ENCODE results near the gene DNM3. TPM values are rescaled to one million over a fixed set of nuclear protein-coding genes. Genes with fewer than 3 reads are reported as not detected.

DNM3 gene
- total and polyA plus RNA-seq, 2 of the 8 experiments (the other 6 are each of a cell fraction or from before 2014, with no cell fraction given) = 2.0 to 8.5 TPM

DNA sequence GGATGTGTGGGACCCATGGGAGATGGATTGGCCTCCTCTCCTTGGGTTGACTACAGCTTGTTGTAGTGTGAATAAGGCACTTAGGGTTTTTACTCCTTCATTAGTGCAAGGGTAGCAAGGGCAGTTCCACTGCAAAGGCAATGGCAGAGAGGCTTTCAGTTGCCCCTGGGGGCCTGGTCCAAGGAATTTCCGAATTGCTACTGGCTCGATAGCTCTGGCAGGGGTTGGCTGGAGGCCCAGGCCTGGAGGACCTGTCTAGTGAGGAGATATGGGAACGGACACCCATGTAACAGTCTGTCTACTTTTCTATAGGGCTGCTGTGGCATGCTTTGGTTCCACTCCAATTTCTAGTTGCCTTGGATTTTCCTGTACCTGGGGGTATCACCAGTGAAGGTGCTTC is 360.3 kb downstream of the DNM3 start:
- Histone ChIP-seq H3K23ac (ENCODE audit: insufficient read length) (no peak overlapping the region), H3K9ac (replicated peaks in 1 of 4; ENCODE audit: extremely low read depth in 1 of 4, low read depth in 3 of 4, low read length in 3 of 4) (no peak overlapping the region), H3K4me2 (ENCODE audit: insufficient read depth in 1 of 2, low read depth in 2 of 2, low read length in 2 of 2) (no peak overlapping the region), H4K8ac (ENCODE audit: extremely low read depth, insufficient read depth, low read length) (no peak overlapping the region), H2BK12ac (ENCODE audit: low read depth, low read length) (no peak overlapping the region), H2BK5ac (ENCODE audit: low read depth, low read length) (no peak overlapping the region), H3K4me1 (replicated peaks in 1 of 4; ENCODE audit: control insufficient read depth in 3 of 4, insufficient read depth in 4 of 4, low read length in 3 of 4) (peaks cover 0 to 2% (median 0%) of the 10 kb centered on the region in 4 experiments; a peak in 1 of 7 replicates), H2AFZ (ENCODE audit: low read length) (no peak overlapping the region), H2BK120ac (replicated peaks; ENCODE audit: low read depth, low read length) (no peak overlapping the region), H3K27ac (ENCODE audit: low read depth, low read length) (no peak overlapping the region), H3K79me1 (ENCODE audit: low read depth, low read length) (no peaks in the 10 kb centered on the region), H2AK5ac (ENCODE audit: low read depth, low read length) (no peak overlapping the region), H3K23me2 (ENCODE audit: low read depth, low read length) (no peaks in the 10 kb centered on the region), H4K20me1 (replicated peaks in 1 of 2; ENCODE audit: control insufficient read depth in 1 of 2, insufficient read depth in 2 of 2, low read length in 2 of 2) (no peaks in the 10 kb centered on the region), H3K14ac (ENCODE audit: insufficient read length) (no peak overlapping the region), H3K4me3 (ENCODE audit: extremely low read depth in 1 of 4, insufficient read depth in 2 of 4, low read depth in 3 of 4, low read length in 4 of 4) (no peak overlapping the region), H3K79me2 (ENCODE audit: control insufficient read depth in 1 of 2, insufficient read depth in 2 of 2, low read length in 2 of 2) (no peaks in the 10 kb centered on the region), H2BK15ac (ENCODE audit: low read length) (no peak overlapping the region), H3K4ac (replicated peaks; ENCODE audit: insufficient read length, low read depth, low read length) (no peak overlapping the region), H4K5ac (ENCODE audit: insufficient read length, low read depth, low read length) (no peak overlapping the region), H3K56ac (replicated peaks; ENCODE audit: insufficient read length, low read depth, low read length) (no peak overlapping the region), H2BK20ac (ENCODE audit: low read length) (no peak overlapping the region), H3K36me3 (ENCODE audit: control insufficient read depth in 2 of 4, insufficient read depth in 4 of 4, low read length in 3 of 4) (no peaks in the 10 kb centered on the region), H3K18ac (ENCODE audit: extremely low read depth, low read length) (no peak overlapping the region), H3K9me3 (ENCODE audit: insufficient read depth in 2 of 2, low read depth in 1 of 2, low read length in 1 of 2) (no peaks in the 10 kb centered on the region), H4K91ac (replicated peaks; ENCODE audit: insufficient read length, low read length) (no peak overlapping the region), H3K27me3 (replicated peaks in 1 of 4; ENCODE audit: control insufficient read depth in 3 of 4, extremely low read depth in 1 of 4, insufficient read depth in 3 of 4, low read length in 3 of 4) (no peaks in the 10 kb centered on the region)
- TF ChIP-seq ZNF274 (IDR thresholded peaks at IDR 0.05; ENCODE audit: borderline replicate concordance, extremely low read depth, low read length) (no peak), SP4 (IDR thresholded peaks at IDR 0.05; ENCODE audit: low read length) (no peak), KDM1A (IDR thresholded peaks at IDR 0.05; ENCODE audit: borderline replicate concordance, low read length) (no peak)
- FAIRE-seq = no peak
- DNase-seq (ENCODE audit: low read depth in 1 of 2, low spot score in 2 of 2) = no peak
- 90% methylated on average over 3 of the region's 3 CpGs; no CpG with 5 or more reads in 1 of the 2 experiments for WGBS, 2 experiments (ENCODE audit: extremely low coverage in 1 of 2, insufficient coverage in 1 of 2, insufficient read length in 1 of 2, insufficient replicate concordance in 2 of 2, low coverage in 1 of 2, low lambda C conversion rate in 2 of 2, missing lambda C conversion rate in 1 of 2)
- POLR2A ChIA-PET (ENCODE audit: partially characterized antibody) = no interaction called here
- CTCF ChIA-PET (ENCODE audit: partially characterized antibody) = interaction anchor here (1.0 kb wide), 2 partner anchors 198 to 227 kb away, joined by 3 read pairs; no protein-coding TSS in a partner anchor

Measured in H1 (cell line).